Measurements from ENCODE around the gene MRPL2. TPM values are rescaled to one million over a fixed set of nuclear protein-coding genes. Genes with fewer than 3 reads are reported as not detected.

The MRPL2 gene
- total and polyA plus RNA-seq, 2 of the 8 experiments (the other 6 are each of a cell fraction or from before 2014, with no cell fraction given) = 58.7 to 99.9 TPM

GRCh38 chr6:43091436-43091991, 32.3 kb upstream of the MRPL2 start (continued):
- no peak for TF ChIP-seq RAD21 (IDR thresholded peaks at IDR 0.05 in 1 of 2, conservative IDR thresholded peaks at IDR 0.05 in 1 of 2; ENCODE audit: low read depth in 2 of 2, low read length in 2 of 2)
- no peak for TF ChIP-seq RXRA (IDR thresholded peaks at IDR 0.05; ENCODE audit: insufficient read depth, low read depth, low read length)
- no peak for TF ChIP-seq BCL11A (IDR thresholded peaks at IDR 0.05; ENCODE audit: low read depth in 2 of 2, low read length in 2 of 2)
- no peak for TF ChIP-seq CTCF (IDR thresholded peaks at IDR 0.05; ENCODE audit: control extremely low read depth in 1 of 3, insufficient read depth in 1 of 3, low read depth in 1 of 3, low read length in 3 of 3)
- no peak for TF ChIP-seq E2F6 (IDR thresholded peaks at IDR 0.05)
